Left ventricle myocardium inferior (tissue), 1 donor: Measurements from ENCODE around the gene GALC. TPM values are rescaled to one million over a fixed set of nuclear protein-coding genes. Genes with fewer than 3 reads are reported as not detected.

Source experiments
- DNase-seq: peaks from one replicate; pipeline ENCODE4 v3.0.0-alpha.2; 2020
- H3K27ac ChIP-seq: fragments of 200-600 bp; replicated peaks from 2 replicates; pipeline ENCODE4 v1.8.0; 2021
- H3K27me3 ChIP-seq: fragments of 200-600 bp; 2 replicates; pipeline ENCODE4 v1.8.0; 2021; ENCODE audit warnings: low read depth
- H3K36me3 ChIP-seq: fragments of 200-600 bp; 2 replicates; pipeline ENCODE4 v1.8.0; 2021
- H3K4me1 ChIP-seq: fragments of 200-600 bp; 2 replicates; pipeline ENCODE4 v1.8.0; 2021
- H3K4me3 ChIP-seq: fragments of 200-600 bp; 2 replicates; pipeline ENCODE4 v1.8.0; 2021; ENCODE audit warnings: mild to moderate bottlenecking, moderate library complexity
- H3K9me3 ChIP-seq: fragments of 200-600 bp; replicated peaks from 2 replicates; pipeline ENCODE4 v1.8.0; 2021
- CTCF ChIP-seq: fragments of 200-600 bp; IDR thresholded peaks from 2 replicates; pipeline ENCODE4 v1.8.0; 2021; ENCODE audit warnings: antibody characterized with exemption, mild to moderate bottlenecking, borderline replicate concordance
- intact Hi-C: fragments of 100-400 bp; cut with micrococcal nuclease; formaldehyde crosslinking; loops from one replicate; pipeline ENCODE4 v1.11.0; 2022
- total RNA-seq: library from RNA; stranded (reverse); fragmentation: NEBNext Ultra II Directional; extraction: Animal tissue kit (Norgen Biotek cat#: 25700); gene quantifications from one replicate; pipeline ENCODE4 v1.2.1, GENCODE V29; 2021
- donor health status: DM: no; HTN: yes; CAD: no; lungs with severe emphysema.

The GALC gene
- total RNA-seq, 1 donor from 2014 or later: 14.5 TPM

DNA sequence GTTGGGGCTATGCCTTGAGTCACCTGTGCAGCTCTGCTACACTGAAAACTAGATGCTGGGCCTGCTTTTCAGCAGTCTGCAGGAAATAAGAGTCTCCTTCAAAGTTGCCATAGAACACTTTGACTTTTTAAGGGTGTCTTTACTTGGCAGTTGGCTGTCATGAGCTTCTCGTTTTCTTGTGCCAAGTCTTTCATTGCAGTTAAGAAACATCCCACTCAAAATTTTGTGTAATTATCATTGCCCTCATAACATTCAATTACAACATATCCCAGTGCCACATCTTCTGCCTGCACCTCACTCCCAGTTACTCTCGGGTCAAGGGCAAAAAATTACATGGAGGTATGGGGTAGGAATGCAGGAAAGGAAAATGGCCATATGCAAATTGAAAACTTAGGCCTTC, 41.1 kb upstream of the GALC start:
- intact Hi-C loops: no loop called here

DNA sequence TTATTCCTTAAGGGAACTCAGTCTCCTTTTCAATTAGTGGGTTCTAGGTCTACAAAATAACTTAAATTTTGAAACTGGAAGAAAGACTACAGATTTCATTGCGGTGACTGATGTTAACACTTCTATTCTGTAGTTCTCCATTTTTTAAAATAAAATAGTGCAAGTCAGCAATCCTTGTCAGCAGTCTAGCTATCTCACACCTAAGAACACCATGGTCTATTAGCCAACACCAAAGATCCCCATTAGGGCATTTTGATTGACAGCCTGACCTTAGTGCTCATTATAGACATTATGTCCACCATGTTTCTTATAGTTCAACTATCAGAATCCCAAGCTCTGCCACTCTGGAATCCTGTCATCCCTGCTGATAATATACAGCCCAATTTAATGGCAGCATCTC, 39.4 kb upstream of the GALC start:
- Histone ChIP-seq H3K4me3 (no peak overlapping the region), H3K27me3 (peaks cover 35% of the 10 kb centered on the region), H3K27ac (no peak overlapping the region), H3K9me3 (no peaks in the 10 kb centered on the region), H3K36me3 (no peaks in the 10 kb centered on the region), H3K4me1 (no peaks in the 10 kb centered on the region)
- TF ChIP-seq CTCF: no peak
- no peak for DNase-seq
- intact Hi-C loops: no loop called here

More for the DNA sequence above, 41.1 kb upstream of the GALC start:
- H3K4me3 ChIP-seq: no peak overlapping the region
- no peak overlapping the region for H3K27ac ChIP-seq
- no peaks in the 10 kb centered on the region for H3K4me1 ChIP-seq
- no peak for TF ChIP-seq CTCF
- no peaks in the 10 kb centered on the region for H3K9me3 ChIP-seq
- H3K27me3 ChIP-seq: peaks cover 25% of the 10 kb centered on the region
- no peak for DNase-seq
- H3K36me3 ChIP-seq: no peaks in the 10 kb centered on the region

GRCh38 chr14:88030892-88031291, 37.9 kb upstream of the GALC start:
- H3K4me1 ChIP-seq: no peaks in the 10 kb centered on the region
- no peak overlapping the region for H3K27ac ChIP-seq
- H3K9me3 ChIP-seq: no peaks in the 10 kb centered on the region
- no peak overlapping the region for H3K4me3 ChIP-seq
- H3K27me3 ChIP-seq: peaks cover 24% of the 10 kb centered on the region
- no peaks in the 10 kb centered on the region for H3K36me3 ChIP-seq
- TF ChIP-seq CTCF: no peak
- DNase-seq: no peak
- intact Hi-C loops: no loop called here

DNA sequence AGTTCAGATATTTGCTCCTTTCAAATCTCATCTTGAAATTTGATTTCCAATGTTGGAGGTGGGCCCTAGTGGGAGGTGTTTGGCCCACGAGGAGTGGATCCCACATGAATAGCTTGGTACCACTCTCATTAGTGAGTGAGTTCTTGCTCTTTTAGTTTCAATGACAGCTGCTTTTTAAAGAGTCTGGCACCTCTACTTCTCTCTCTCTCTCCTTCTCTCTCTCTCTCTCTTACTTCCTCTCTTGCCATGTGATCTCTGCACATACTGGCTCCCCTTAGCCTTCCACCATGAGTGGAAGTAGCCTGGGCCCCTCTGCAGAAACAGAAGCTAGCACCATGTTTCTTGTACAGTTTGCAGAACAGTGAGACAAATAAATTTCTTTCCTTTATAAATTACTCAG, 37.1 kb upstream of the GALC start:
- DNase-seq: no peak
- Histone ChIP-seq H3K27ac (no peak overlapping the region), H3K36me3 (no peaks in the 10 kb centered on the region), H3K27me3 (peaks cover 17% of the 10 kb centered on the region), H3K9me3 (no peaks in the 10 kb centered on the region), H3K4me3 (no peak overlapping the region), H3K4me1 (no peaks in the 10 kb centered on the region)
- intact Hi-C loops: no loop called here
- no peak for TF ChIP-seq CTCF

DNA sequence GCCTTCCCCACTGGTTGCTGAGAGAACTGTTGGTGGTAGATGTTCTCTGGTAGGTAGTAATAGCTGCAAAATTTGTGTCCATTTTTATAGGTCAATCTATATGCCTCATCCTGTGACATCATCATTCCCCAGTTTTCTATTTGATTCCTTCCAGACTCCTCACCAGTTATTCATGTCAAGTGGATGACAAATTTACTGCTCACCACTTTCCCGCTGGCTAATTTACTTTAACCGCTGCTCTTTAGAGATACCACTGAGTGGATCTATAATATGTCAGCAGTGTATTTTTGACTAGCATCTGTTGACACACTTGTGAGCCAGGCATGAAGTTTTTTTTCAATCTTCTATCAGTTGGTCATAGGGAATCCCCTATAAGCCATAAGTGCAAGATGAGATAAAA, 36.5 kb upstream of the GALC start:
- intact Hi-C loops: no loop called here
- DNase-seq: no peak
- Histone ChIP-seq H3K4me1 (no peaks in the 10 kb centered on the region), H3K9me3 (no peaks in the 10 kb centered on the region), H3K36me3 (no peaks in the 10 kb centered on the region), H3K4me3 (no peak overlapping the region), H3K27ac (no peak overlapping the region), H3K27me3 (peaks cover 17% of the 10 kb centered on the region)
- TF ChIP-seq CTCF: no peak

- peaks cover 17% of the 10 kb centered on the region for H3K27me3 ChIP-seq
- H3K4me3 ChIP-seq: no peak overlapping the region
- no peak for TF ChIP-seq CTCF
- H3K27ac ChIP-seq: no peak overlapping the region
- no peaks in the 10 kb centered on the region for H3K36me3 ChIP-seq
- intact Hi-C loops: no loop called here
- no peaks in the 10 kb centered on the region for H3K4me1 ChIP-seq
- DNase-seq: no peak
- H3K9me3 ChIP-seq: no peaks in the 10 kb centered on the region
Observed at GRCh38 chr14:88026890-88027289, 33.9 kb upstream of the GALC start.
